Bone marrow (tissue), 2 donors: ENCODE data around the gene PAQR9.
A peak's percentile ranks its signal among the peaks of the same experiment; 100 is the strongest.

Experiments
- DNase-seq, 2 donors: peaks; one replicate each; lab custom pipeline; 2025; lab: John Stamatoyannopoulos, UW

PAQR9 gene

GRCh38 chr3:142950972-142951371 is 12.5 kb downstream of the PAQR9 start:
- no peak for DNase-seq

GRCh38 chr3:142947799-142948575 is 15.5 kb downstream of the PAQR9 start:
- DNase-seq = no peak

GRCh38 chr3:142947352-142947751 is 16.1 kb downstream of the PAQR9 start:
- DNase-seq = no peak

- no peak for DNase-seq
Observed at GRCh38 chr3:142946861-142947260, 16.6 kb downstream of the PAQR9 start.

- no peak for DNase-seq
Observed at GRCh38 chr3:142945023-142945422, 18.5 kb downstream of the PAQR9 start.

GRCh38 chr3:142944342-142944741 is 19.1 kb downstream of the PAQR9 start:
- DNase-seq = no peak

- DNase-seq = no peak
Observed at GRCh38 chr3:142943870-142944269, 19.6 kb downstream of the PAQR9 start.

- no peak for DNase-seq
Observed at GRCh38 chr3:142943349-142943748, 20.1 kb downstream of the PAQR9 start.

GRCh38 chr3:142941373-142942123 is 21.9 kb downstream of the PAQR9 start:
- DNase-seq = no peak

GRCh38 chr3:142940472-142940871 is 23.0 kb downstream of the PAQR9 start:
- DNase-seq = no peak

GRCh38 chr3:142940000-142940399 is 23.5 kb downstream of the PAQR9 start:
- DNase-seq = no peak

GRCh38 chr3:142935963-142936362 is 27.5 kb downstream of the PAQR9 start:
- no peak for DNase-seq

GRCh38 chr3:142934887-142935269 is 28.6 kb downstream of the PAQR9 start:
- DNase-seq = no peak

GRCh38 chr3:142934128-142934886 is 29.2 kb downstream of the PAQR9 start:
- no peak for DNase-seq

- no peak for DNase-seq
Observed at GRCh38 chr3:142931222-142931621, 32.3 kb downstream of the PAQR9 start.

- DNase-seq = no peak
Observed at GRCh38 chr3:142930463-142930862, 33.0 kb downstream of the PAQR9 start.

- DNase-seq = no peak
Observed at GRCh38 chr3:142929890-142930289, 33.6 kb downstream of the PAQR9 start.

- DNase-seq = peak in 1 of 2 donors; percentile 44
Observed at GRCh38 chr3:142929109-142929508, 34.4 kb downstream of the PAQR9 start.

GRCh38 chr3:142926368-142926944 is 37.0 kb downstream of the PAQR9 start:
- no peak for DNase-seq

- no peak for DNase-seq
Observed at GRCh38 chr3:142925140-142925539, 38.3 kb downstream of the PAQR9 start.

- DNase-seq = no peak
Observed at GRCh38 chr3:142923694-142924093, 39.8 kb downstream of the PAQR9 start.

- no peak for DNase-seq
Observed at GRCh38 chr3:142916605-142917004, 46.9 kb downstream of the PAQR9 start.
